Mucosa of descending colon (tissue), 3 donors: Measurements from ENCODE around the gene MCC. TPM values are rescaled to one million over a fixed set of nuclear protein-coding genes. Genes with fewer than 3 reads are reported as not detected.

Experiments used
- ATAC-seq: fragments of 200-7000 bp; cut with Tn5 transposase; one replicate; pipeline ENCODE4 v1.9.1; 2020; ENCODE audit warnings: mild to moderate bottlenecking, moderate library complexity
- DNase-seq, 3 donors: peaks; one replicate each; pipeline ENCODE4 v3.0.0-alpha.2; 2020
- H3K36me3 ChIP-seq: fragments of 200-600 bp; one replicate; pipeline ENCODE4 v1.8.0; 2021; ENCODE audit warnings: low read depth, mild to moderate bottlenecking
- H3K4me1 ChIP-seq: fragments of 200-600 bp; one replicate; pipeline ENCODE4 v1.8.0; 2021; ENCODE audit warnings: low read depth, mild to moderate bottlenecking
- H3K4me3 ChIP-seq: fragments of 200-600 bp; one replicate; pipeline ENCODE4 v1.8.0; 2021; ENCODE audit warnings: mild to moderate bottlenecking
- H3K9me3 ChIP-seq: fragments of 200-600 bp; one replicate; pipeline ENCODE4 v1.8.0; 2021; ENCODE audit warnings: mild to moderate bottlenecking
- intact Hi-C, 2 donors: fragments of 100-400 bp; cut with DNase I in 1 of 2; cut with micrococcal nuclease in 1 of 2; formaldehyde crosslinking; loops; one replicate each; pipeline versions ENCODE4 v1.11.0 to v1.11.1; 2022; cut with DNase I, micrococcal nuclease
- total RNA-seq, 3 donors: library from RNA; stranded (reverse); fragmentation: NEBNext Ultra II Directional in 2 of 3; extraction: Animal tissue kit (Norgen Biotek cat#: 25700) in 2 of 3; gene quantifications; one replicate each; pipeline versions ENCODE4 v1.2.1 to v1.2.4, GENCODE V29; 2021 to 2023
- TF ChIP-seq, protein P1 (sequence below): fragments of 200-600 bp; IDR thresholded peaks from one replicate; pipeline ENCODE4 v1.8.0; 2022; ENCODE audit warnings: antibody characterized with exemption, mild to moderate bottlenecking
- donor health status: DM: no; HTN: no; CAD: no; lungs with moderate emphysema.
- donor health status: DM: no; HTN: no; CAD: no.
- donor health status: DM: no; HTN: yes; CAD: no.

MCC gene
- total RNA-seq, 3 donors from 2014 or later = 1.5 to 7.4 (median 4.4) TPM

DNA sequence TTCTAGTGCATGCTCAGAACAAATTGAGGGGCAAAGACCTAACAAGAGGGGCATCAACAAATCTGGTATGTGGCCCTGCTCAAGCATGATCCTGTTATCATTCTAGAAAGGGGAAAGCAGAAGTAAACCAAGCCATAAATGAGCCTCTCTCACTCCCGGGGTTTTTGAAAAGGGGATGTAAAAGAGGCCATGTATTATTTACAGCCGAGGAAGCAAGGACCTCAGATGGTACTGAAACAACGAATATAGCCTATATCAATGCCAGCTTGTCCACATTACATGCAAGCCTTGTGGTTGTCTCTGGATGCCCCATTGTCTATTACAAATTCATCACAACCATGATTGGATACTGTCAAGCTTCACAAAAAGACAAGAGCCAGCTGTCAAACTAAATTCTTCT is 300.3 kb downstream of the MCC start:
- ATAC-seq = no peak
- Histone ChIP-seq H3K36me3 (no peaks in the 10 kb centered on the region), H3K9me3 (no peaks in the 10 kb centered on the region), H3K4me1 (no peaks in the 10 kb centered on the region), H3K4me3 (no peak overlapping the region)
- intact Hi-C loops = no loop called here
- no peak for DNase-seq
- TF ChIP-seq, protein P1, sequence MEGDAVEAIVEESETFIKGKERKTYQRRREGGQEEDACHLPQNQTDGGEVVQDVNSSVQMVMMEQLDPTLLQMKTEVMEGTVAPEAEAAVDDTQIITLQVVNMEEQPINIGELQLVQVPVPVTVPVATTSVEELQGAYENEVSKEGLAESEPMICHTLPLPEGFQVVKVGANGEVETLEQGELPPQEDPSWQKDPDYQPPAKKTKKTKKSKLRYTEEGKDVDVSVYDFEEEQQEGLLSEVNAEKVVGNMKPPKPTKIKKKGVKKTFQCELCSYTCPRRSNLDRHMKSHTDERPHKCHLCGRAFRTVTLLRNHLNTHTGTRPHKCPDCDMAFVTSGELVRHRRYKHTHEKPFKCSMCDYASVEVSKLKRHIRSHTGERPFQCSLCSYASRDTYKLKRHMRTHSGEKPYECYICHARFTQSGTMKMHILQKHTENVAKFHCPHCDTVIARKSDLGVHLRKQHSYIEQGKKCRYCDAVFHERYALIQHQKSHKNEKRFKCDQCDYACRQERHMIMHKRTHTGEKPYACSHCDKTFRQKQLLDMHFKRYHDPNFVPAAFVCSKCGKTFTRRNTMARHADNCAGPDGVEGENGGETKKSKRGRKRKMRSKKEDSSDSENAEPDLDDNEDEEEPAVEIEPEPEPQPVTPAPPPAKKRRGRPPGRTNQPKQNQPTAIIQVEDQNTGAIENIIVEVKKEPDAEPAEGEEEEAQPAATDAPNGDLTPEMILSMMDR = no peak

DNA sequence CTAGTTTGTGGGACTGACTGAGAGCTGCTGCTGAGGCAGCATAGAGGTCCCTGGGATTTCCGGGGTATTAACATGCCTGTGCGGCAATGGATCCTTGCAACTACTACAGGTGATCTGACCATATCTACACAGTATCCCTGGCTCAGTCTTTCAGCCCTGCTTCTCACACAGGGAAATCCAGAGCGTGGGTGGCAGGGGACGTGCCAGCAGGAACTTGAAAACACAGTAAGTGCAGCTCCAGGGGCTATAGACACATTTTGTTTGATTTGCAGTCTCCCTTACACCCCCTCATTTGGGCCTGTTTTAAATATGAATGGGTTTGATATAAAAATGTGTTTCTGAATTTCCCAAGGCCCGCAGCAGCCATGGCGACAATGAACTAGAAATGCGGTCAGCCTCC is 302.2 kb downstream of the MCC start:
- Histone ChIP-seq H3K4me1 (no peaks in the 10 kb centered on the region), H3K36me3 (no peaks in the 10 kb centered on the region), H3K9me3 (no peaks in the 10 kb centered on the region), H3K4me3 (no peak overlapping the region)
- TF ChIP-seq, protein P1 = no peak
- ATAC-seq = no peak
- intact Hi-C loops = no loop called here
- DNase-seq = no peak

DNA sequence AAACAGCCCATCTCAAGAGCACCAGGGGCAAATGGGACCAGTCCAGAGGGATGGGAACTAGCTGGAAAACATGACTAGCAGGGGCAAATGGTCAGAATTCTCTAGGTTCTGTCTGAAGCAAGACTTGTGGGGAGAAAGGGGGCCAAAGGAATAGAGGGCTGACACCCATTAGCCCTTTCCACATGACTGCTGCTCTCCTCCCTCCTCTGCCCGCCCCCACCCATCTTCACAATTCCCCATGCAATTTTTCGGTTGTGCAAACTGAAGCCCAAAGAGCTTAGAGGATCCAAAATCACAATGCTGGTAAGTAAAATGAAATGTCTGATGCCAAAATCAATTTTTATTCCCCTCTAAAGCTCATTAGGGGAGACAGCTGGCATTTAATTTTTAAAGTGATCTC is 304.6 kb downstream of the MCC start:
- H3K4me1 ChIP-seq = no peaks in the 10 kb centered on the region
- H3K9me3 ChIP-seq = no peaks in the 10 kb centered on the region
- intact Hi-C loops = no loop called here
- TF ChIP-seq, protein P1 = no peak
- H3K36me3 ChIP-seq = no peaks in the 10 kb centered on the region
- DNase-seq (no peak), ATAC-seq (no peak)
- no peak overlapping the region for H3K4me3 ChIP-seq

DNA sequence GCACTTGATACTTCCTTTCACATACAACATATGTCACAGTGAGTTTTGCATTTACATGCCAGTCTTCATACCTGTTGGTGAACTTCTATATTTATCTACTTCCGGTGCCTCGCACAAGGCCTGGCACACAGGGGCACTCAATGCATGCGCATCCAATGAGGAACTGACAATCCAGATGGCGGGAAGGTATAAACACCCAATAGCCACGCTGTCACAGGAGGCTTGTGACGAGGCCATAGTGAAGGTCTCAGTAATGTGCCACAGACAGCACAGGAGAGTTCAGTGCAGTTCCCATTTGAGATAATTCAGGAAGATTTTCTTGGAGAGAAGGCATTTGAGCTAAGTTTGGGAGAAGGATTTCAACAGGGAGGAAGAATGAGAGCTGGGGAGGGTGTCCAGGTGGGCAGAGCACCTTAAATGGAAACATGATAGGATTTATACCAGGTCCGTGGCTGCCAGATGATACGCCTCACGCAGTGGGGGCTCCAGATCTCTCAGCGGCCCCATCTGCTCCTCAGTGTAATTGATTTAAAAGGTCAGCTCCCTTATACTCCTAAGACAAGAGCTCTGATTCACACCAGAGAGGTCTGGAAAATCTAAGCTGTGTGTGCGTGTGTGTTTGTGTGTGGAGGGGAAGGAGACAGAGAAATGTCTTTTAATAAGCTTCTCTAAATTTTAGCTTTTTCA is 305.5 kb downstream of the MCC start:
- TF ChIP-seq, protein P1 = no peak
- no peak overlapping the region for H3K4me3 ChIP-seq
- H3K9me3 ChIP-seq = no peaks in the 10 kb centered on the region
- DNase-seq = no peak
- ATAC-seq = no peak
- intact Hi-C loops = no loop called here
- H3K4me1 ChIP-seq = no peaks in the 10 kb centered on the region
- no peaks in the 10 kb centered on the region for H3K36me3 ChIP-seq

DNA sequence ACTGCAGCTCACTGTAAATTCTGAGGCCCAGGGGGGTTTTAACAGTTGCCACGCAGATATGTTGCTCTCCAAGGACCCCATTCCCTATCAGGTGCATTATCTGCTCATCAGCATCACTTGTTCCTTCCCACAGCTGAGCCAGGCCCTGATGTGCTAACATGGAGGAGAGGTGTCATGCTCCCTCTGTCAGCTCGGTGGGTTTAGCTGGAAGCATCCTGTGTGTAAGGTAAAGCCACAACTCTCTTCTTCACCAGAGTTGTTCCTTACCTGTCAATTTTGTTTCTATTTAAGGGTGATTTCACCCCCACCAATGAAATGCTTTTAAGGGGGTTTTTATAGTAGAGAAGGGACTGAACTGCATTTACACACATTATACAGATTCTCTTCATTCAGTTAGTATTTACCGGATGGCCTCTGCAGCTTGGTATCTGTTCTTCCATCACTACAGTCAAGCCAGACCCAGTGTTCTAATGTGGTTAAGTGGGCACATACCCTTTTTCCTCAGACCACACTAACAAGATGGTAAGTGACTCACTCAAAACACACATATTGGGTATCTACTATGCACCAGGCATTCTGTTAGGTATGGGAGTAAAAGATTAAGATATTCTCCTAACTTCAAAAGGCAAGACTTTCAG is 306.3 kb downstream of the MCC start:
- TF ChIP-seq, protein P1 = no peak
- ATAC-seq (no peak), DNase-seq (no peak)
- Histone ChIP-seq H3K36me3 (no peaks in the 10 kb centered on the region), H3K9me3 (no peaks in the 10 kb centered on the region), H3K4me1 (no peaks in the 10 kb centered on the region), H3K4me3 (no peak overlapping the region)
- intact Hi-C loops = no loop called here
